OCI-LY3 (cell line): ENCODE measurements around the gene FGR.

ENCODE experiments used
- EZH2phosphoT487 ChIP-seq: fragments of 200-600 bp; shearing (Covaris generic); IDR thresholded peaks from 2 replicates; pipeline ENCODE4 v1.6.1; 2018; ENCODE audit warnings: antibody characterized with exemption, mixed run types, low read depth
- TF ChIP-seq, protein P1 (sequence below): fragments of 200-600, 300-600 bp; sonication (generic); IDR thresholded peaks from 2 replicates; pipeline ENCODE4 v1.5.1; 2014; ENCODE audit warnings: antibody characterized with exemption, low read length, low read depth

DNA sequence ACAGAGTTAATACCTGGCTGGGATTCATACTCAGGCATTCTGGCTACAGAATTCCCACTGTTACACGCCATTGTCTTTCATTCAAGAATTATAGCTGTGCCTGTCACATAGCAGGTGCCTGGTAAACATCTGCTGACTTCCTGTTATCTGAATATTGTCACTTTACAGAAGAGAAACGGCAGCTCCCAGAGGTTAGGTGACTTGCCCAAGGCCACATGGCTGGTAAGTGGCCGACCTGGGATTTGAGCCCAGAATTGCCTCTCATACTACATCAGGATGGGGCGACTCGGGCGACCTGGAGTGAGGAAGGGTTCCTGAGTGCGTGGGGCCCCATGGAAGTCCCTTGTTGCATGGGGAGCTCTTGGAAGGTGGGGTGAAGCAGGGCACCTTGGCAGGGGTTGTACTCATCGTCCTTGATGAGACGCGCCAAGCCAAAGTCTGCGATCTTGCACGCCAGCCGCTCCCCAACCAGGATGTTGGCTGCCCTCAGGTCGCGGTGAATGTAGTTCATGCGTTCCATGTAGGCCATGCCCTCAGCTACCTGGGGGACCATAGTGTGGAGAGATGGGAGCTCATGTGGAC, 20.9 kb downstream of the FGR start:
- TF ChIP-seq, protein P1, sequence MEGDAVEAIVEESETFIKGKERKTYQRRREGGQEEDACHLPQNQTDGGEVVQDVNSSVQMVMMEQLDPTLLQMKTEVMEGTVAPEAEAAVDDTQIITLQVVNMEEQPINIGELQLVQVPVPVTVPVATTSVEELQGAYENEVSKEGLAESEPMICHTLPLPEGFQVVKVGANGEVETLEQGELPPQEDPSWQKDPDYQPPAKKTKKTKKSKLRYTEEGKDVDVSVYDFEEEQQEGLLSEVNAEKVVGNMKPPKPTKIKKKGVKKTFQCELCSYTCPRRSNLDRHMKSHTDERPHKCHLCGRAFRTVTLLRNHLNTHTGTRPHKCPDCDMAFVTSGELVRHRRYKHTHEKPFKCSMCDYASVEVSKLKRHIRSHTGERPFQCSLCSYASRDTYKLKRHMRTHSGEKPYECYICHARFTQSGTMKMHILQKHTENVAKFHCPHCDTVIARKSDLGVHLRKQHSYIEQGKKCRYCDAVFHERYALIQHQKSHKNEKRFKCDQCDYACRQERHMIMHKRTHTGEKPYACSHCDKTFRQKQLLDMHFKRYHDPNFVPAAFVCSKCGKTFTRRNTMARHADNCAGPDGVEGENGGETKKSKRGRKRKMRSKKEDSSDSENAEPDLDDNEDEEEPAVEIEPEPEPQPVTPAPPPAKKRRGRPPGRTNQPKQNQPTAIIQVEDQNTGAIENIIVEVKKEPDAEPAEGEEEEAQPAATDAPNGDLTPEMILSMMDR, result no peak
- TF ChIP-seq EZH2phosphoT487, result no peak
